ENCODE data around the gene DHX8. TPM values are rescaled to one million over a fixed set of nuclear protein-coding genes. Genes with fewer than 3 reads are reported as not detected.

The DHX8 gene
- total and polyA plus RNA-seq, 10 of the 15 experiments (the other 5 are each of a cell fraction or from before 2014, with no cell fraction given), result 27.6 to 50.4 (median 35.7) TPM

GRCh38 chr17:43549496-43549895 lies 65.7 kb downstream of the DHX8 start:
- DNase-seq (ENCODE audit: low read depth, low spot score) (no peak), FAIRE-seq (no peak), ATAC-seq (no peak)
- Histone ChIP-seq H3K36me3 (ENCODE audit: control insufficient read depth in 2 of 2, insufficient read depth in 2 of 2, low read length in 1 of 2) (no peaks in the 10 kb centered on the region), H3K9ac (ENCODE audit: control insufficient read depth, insufficient read depth, low read length) (no peak overlapping the region), H4K20me1 (ENCODE audit: control insufficient read depth, insufficient read depth) (peaks cover 2% of the 10 kb centered on the region; the same call in 1 of the 2 replicates), H3K4me3 (no peak overlapping the region), H3K4me2 (ENCODE audit: control insufficient read depth, insufficient read depth) (no peak overlapping the region), H2AFZ (ENCODE audit: control insufficient read depth, low read depth, low read length) (no peak overlapping the region), H3K27me3 (replicated peaks in 1 of 2; ENCODE audit: control insufficient read depth in 2 of 2, insufficient read depth in 2 of 2, low read length in 1 of 2) (peaks cover 0 to 4% of the 10 kb centered on the region in 2 experiments; a peak in 2 of 4 replicates), H3K27ac (ENCODE audit: control insufficient read depth, insufficient read depth) (no peak overlapping the region), H3K79me2 (ENCODE audit: control insufficient read depth, insufficient read depth, low read length) (no peaks in the 10 kb centered on the region), H3K9me3 (replicated peaks; ENCODE audit: control insufficient read depth, insufficient read depth, low read length) (no peaks in the 10 kb centered on the region), H3K4me1 (ENCODE audit: control insufficient read depth, insufficient read depth, low read length) (peaks cover 3% of the 10 kb centered on the region; the same call in 1 of the 2 replicates)
- no TSS peak for BruUV-seq (replicated peaks)
- RAD21 ChIA-PET (ENCODE audit: unreplicated experiment), result interaction anchor here (1.2 kb wide), 1 partner anchor 65 kb away, joined by 4 read pairs; the partner anchor contains the start of gene DHX8
- SMC1A ChIA-PET (ENCODE audit: uncharacterized antibody, unreplicated experiment), result no interaction called here
- TF ChIP-seq MTA3 (IDR thresholded peaks at IDR 0.05; ENCODE audit: borderline replicate concordance, low read length) (no peak), HSF1 (IDR thresholded peaks at IDR 0.05; ENCODE audit: low read depth, low read length) (no peak), MEF2B (IDR thresholded peaks at IDR 0.05; ENCODE audit: partially characterized antibody, poor library complexity, severe bottlenecking) (no peak), SKIL (IDR thresholded peaks at IDR 0.05; ENCODE audit: low read depth, poor library complexity, severe bottlenecking) (no peak), ASH2L (IDR thresholded peaks at IDR 0.05; ENCODE audit: borderline replicate concordance, low read depth) (no peak), KLF5 (IDR thresholded peaks at IDR 0.05; ENCODE audit: partially characterized antibody) (no peak)
- POLR2A ChIA-PET, result interaction anchor here (0.6 kb wide), 1 partner anchor 36 kb away, joined by 3 read pairs; no protein-coding TSS in a partner anchor
- intact Hi-C loops (cut with micrococcal nuclease; ENCODE audit: unreplicated experiment), result no loop called here
- CTCF ChIA-PET, result interaction anchor here (1.0 kb wide), 1 partner anchor 30 kb away, joined by 3 read pairs; no protein-coding TSS in a partner anchor
- WGBS (ENCODE audit: insufficient coverage, insufficient replicate concordance, low lambda C conversion rate, missing lambda C conversion rate), result 15% methylated on average over 5 of the region's 5 CpGs
- in situ Hi-C loops (cut with MboI), result no loop called here
